ENCODE measurements around the gene INPP5K.
A peak's percentile ranks its signal among the peaks of the same experiment; 100 is the strongest.

INPP5K gene

DNA sequence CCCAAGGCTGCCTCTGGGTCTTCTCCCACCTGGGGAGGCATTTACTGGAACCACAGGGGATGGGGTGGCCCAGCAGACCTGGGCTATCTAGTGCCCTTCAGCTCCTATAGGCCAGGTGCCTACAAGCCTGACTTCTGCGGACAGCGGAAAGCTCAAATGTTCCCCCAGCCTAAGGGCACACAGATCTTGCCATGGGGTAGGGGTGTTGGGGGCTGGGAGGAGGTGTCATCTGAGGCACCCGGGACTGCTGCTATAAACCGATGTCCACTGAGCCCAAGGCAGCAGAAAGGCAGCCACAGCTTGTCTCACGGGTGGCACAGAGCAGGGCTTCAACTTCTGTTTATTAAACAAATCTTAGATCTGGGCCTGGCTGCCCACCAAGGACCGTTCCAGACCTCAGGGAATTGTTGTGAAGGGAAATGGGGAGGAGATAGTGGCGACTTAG lies 27.6 kb downstream of the INPP5K start:
- peak overlapping the region; percentile 74 for H3K9ac ChIP-seq (ENCODE audit: low read length)

DNA sequence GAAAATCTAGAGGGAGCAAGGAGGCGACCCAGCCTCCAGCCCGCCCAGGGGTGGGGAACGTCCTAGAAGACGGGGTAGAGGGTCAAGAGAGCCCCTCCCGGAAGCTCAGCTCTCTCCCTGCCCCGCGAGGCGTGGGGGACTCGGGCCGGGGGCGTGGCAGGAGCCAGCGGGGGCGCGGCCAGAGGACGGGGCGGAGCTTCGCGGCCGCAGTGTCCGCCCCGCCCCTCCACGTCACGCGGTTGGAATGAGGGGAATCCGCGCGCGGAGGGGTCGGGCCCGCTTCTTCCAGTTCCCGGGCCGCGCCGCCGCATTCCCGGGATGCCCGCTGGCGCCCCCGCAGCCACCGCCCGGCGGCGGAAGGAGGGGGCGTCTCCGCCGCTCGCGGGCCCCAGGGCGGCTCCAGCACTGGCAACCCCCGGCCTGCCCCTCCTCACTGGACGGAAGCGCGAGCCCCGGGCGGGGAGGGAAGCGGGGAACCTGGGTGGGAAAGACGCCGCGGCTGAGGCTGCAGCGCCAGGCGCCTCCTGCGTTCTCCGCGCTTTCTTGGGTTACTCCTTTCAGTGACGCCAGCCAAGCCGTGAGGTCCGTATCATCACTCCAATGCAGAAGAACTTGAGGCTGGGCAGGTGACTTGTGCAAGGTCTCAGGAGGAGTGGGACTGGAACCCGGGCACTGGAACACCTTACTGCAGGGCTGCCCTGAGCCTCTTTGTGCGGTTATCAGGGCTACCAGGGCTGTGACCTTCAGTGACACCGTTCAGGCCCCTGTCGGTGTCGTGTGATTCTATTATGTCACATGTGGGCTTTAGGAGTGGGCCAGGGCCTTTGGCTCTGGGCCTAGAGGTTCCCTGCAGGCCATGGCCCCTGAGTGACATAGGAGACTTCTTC lies 28.2 kb downstream of the INPP5K start:
- peak overlapping the region; percentile 94 for H3K27ac ChIP-seq (ENCODE audit: low read depth, low read length)
- H3K4me1 ChIP-seq (ENCODE audit: insufficient read depth, low read length): peaks cover 51% of the 10 kb centered on the region
- H3K36me3 ChIP-seq (ENCODE audit: insufficient read depth, low read length): peaks cover 5% of the 10 kb centered on the region
- H3K27me3 ChIP-seq (ENCODE audit: control insufficient read depth in 1 of 2, insufficient read depth in 2 of 2, low read length in 2 of 2): no peaks in the 10 kb centered on the region
- peak overlapping the region; percentile 38 to 77 for H3K4me3 ChIP-seq (ENCODE audit: low read depth in 1 of 2, low read length in 2 of 2)
- no peaks in the 10 kb centered on the region for H3K9me3 ChIP-seq (ENCODE audit: low read length)
- peak overlapping the region; percentile 74 for H3K9ac ChIP-seq (ENCODE audit: low read length)

More for the DNA sequence above, 27.6 kb downstream of the INPP5K start:
- Histone ChIP-seq H3K4me1 (ENCODE audit: insufficient read depth, low read length) (peaks cover 56% of the 10 kb centered on the region), H3K9me3 (ENCODE audit: low read length) (no peaks in the 10 kb centered on the region), H3K27me3 (ENCODE audit: control insufficient read depth in 1 of 2, insufficient read depth in 2 of 2, low read length in 2 of 2) (no peaks in the 10 kb centered on the region), H3K4me3 (ENCODE audit: low read depth in 1 of 2, low read length in 2 of 2) (peak overlapping the region; percentile 38 to 77), H3K36me3 (ENCODE audit: insufficient read depth, low read length) (no peaks in the 10 kb centered on the region), H3K27ac (ENCODE audit: low read depth, low read length) (peak overlapping the region; percentile 94)

DNA sequence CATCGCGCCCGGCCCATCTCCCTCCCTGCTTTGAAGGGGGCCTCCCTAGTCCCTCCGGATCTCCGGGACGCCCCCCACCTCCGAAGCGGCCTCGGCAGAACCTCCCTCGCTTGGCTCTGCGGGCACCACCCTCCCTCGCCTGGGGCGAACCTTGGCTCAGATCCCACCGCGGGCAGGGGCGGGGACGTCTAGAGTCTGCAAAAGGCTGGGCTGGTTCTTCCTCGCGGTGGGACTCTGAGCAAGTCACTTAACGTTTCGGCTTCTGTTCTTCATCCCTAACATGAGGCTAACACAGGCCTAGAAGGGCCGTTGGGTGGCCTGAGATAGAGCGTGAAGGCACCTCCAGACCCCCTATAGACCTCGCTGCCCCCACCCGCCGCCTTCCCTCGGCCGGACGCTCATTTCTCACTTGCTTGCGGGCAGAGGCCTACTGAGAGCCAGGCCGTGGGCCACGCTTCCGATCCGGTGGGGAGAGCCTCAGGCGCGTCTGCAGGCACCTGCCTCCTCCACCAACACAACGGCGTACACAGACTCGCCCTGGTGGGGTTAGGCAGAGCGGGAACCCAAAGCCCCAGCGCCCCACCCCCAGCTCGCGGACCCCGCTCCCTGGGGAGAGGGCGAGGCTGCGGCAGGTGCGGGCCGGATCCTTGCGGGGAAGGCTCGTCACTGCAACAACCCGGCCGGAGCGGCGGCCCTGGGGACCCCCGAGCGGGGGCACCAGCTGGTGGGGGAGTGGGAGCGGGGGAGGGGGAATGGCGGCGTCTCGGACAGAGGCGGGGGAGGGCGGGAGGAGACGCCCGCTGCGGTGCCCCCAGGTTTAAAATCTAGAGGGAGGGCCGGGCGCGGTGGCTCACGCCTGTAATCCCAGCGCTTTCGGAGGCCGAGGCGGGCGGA lies 29.4 kb downstream of the INPP5K start:
- peak overlapping the region; percentile 9 for H3K9ac ChIP-seq (ENCODE audit: low read length)
- H3K4me1 ChIP-seq (ENCODE audit: insufficient read depth, low read length): peaks cover 48% of the 10 kb centered on the region
- H3K36me3 ChIP-seq (ENCODE audit: insufficient read depth, low read length): peaks cover 12% of the 10 kb centered on the region
- no peaks in the 10 kb centered on the region for H3K27me3 ChIP-seq (ENCODE audit: control insufficient read depth in 1 of 2, insufficient read depth in 2 of 2, low read length in 2 of 2)
- no peaks in the 10 kb centered on the region for H3K9me3 ChIP-seq (ENCODE audit: low read length)
- peak overlapping the region; percentile 94 for H3K27ac ChIP-seq (ENCODE audit: low read depth, low read length)
- peak overlapping the region in 1 of 2 donors; percentile 37 for H3K4me3 ChIP-seq (ENCODE audit: low read depth in 1 of 2, low read length in 2 of 2)

DNA sequence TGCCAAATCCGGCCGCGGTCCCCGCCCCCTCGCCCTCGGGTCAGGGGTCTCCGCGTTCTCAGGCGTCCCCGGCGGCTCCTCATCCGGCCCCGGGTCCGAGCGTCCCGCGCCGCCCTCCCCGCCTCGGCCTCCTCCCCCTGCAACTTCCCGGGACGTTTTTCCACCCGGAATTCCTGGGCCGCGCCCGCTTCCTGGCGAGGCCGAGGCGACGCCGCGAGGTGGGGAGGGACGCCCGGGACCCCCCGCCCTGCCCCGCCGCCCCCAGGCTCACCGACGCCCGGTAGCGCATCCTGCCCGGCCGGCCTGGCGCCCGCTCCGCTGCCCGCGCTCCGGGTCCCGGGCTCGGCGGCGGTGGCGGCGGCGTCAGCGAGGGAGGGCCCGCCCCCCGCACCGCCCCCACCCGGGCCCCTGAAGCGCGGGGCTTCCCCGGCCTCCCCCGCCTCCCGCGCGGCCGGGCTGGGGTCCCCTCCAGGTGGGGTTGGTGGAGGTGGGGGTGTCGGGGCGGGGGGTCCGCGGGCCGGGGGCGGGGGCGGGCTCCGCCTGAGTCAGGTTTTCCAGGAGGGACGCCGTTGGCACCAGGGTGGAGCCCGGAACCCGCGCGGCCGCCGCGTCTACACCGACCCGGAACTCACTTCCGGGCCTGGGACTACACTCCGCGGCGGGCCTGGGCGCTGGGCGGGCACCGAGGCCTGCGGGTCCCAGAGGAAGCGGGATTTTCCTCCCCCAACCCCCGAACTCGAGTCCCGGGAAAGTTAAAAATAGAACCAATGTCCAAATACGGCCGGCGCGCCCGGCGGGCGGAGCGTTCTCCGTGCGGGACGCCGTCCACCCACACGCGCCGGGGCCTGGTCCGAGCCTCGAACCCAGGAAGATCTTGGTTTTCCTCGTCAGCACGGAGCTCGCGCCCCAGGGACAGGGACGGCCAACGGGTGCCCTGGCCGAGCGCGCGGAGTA lies 30.7 kb downstream of the INPP5K start:
- peaks cover 50% of the 10 kb centered on the region for H3K4me1 ChIP-seq (ENCODE audit: insufficient read depth, low read length)
- H3K27ac ChIP-seq (ENCODE audit: low read depth, low read length): peak overlapping the region; percentile 94

DNA sequence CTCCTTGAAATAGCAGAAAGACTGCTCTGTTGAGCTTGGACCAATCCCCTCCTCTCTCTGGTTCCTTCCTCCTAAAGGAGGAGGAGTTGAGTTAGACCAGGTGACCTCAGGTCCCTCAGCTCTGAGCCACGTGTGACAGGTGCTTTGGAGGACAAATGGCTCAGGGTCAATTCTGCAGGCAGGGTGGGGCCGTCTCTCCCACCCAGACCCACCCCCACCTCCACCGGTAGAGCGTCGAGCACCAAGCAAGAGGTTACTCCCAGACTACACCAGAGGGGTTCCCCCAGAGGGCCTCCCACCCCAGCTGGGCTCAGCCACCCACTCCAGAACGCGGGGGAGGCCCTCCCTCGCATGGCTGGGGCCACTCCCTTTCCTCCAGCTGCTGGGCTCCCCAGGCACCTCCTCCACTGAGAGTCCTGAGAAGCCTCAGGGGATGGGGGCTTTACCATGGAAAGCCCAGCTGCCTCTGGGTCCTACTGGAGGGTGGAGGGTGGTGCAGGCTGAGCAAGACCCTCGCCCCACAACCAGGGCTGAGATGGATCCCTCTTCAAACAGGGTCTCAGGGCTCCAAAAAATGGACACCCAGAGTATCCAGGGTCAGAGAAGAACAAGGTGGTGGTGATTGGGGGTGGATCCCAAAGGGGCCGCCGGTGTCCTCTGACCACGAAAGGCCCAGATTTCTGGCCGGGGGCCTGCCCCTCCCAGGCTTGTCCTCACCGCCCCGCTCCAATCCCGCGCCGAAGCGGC lies 31.6 kb downstream of the INPP5K start:
- Histone ChIP-seq H3K36me3 (ENCODE audit: insufficient read depth, low read length) (peaks cover 28% of the 10 kb centered on the region), H3K27me3 (ENCODE audit: control insufficient read depth in 1 of 2, insufficient read depth in 2 of 2, low read length in 2 of 2) (no peaks in the 10 kb centered on the region), H3K27ac (ENCODE audit: low read depth, low read length) (peak overlapping the region; percentile 93), H3K4me1 (ENCODE audit: insufficient read depth, low read length) (peaks cover 44% of the 10 kb centered on the region), H3K9me3 (ENCODE audit: low read length) (no peaks in the 10 kb centered on the region), H3K4me3 (ENCODE audit: low read depth in 1 of 2, low read length in 2 of 2) (peak overlapping the region; percentile 83 to 93), H3K9ac (ENCODE audit: low read length) (peak overlapping the region; percentile 65)

More for the DNA sequence above, 30.7 kb downstream of the INPP5K start:
- Histone ChIP-seq H3K9ac (ENCODE audit: low read length) (peak overlapping the region; percentile 65), H3K27me3 (ENCODE audit: control insufficient read depth in 1 of 2, insufficient read depth in 2 of 2, low read length in 2 of 2) (no peaks in the 10 kb centered on the region), H3K4me3 (ENCODE audit: low read depth in 1 of 2, low read length in 2 of 2) (peak overlapping the region; percentile 83 to 93), H3K36me3 (ENCODE audit: insufficient read depth, low read length) (peaks cover 22% of the 10 kb centered on the region), H3K9me3 (ENCODE audit: low read length) (no peaks in the 10 kb centered on the region)

DNA sequence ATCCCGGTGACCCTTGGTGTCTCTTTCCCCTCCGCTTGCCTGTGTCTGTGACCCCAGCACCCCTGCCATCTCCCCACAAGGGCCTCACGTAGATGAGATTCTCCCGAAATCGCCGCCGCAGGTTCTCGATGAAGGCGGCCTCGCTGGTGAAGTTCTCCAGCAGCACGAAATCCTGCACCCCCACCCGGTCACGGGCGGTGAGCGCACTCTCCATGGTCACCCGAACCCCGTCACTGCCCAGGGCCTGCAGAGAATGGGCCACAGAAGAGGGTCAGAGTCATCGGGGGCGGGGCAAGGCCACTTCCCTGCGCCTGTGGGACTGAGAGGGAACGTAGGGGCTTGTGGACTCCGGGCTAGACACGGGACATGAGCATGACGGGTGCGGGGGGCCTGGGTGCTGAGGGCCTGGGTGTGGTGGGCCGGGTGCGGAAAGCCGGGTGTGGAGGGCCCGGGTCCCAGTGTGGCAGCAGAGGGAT lies 32.3 kb downstream of the INPP5K start:
- no peak overlapping the region for H3K9ac ChIP-seq (ENCODE audit: low read length)
- peaks cover 37% of the 10 kb centered on the region for H3K4me1 ChIP-seq (ENCODE audit: insufficient read depth, low read length)
- peak overlapping the region; percentile 86 for H3K27ac ChIP-seq (ENCODE audit: low read depth, low read length)
- no peaks in the 10 kb centered on the region for H3K9me3 ChIP-seq (ENCODE audit: low read length)
- no peaks in the 10 kb centered on the region for H3K27me3 ChIP-seq (ENCODE audit: control insufficient read depth in 1 of 2, insufficient read depth in 2 of 2, low read length in 2 of 2)
- H3K36me3 ChIP-seq (ENCODE audit: insufficient read depth, low read length): peaks cover 32% of the 10 kb centered on the region
- H3K4me3 ChIP-seq (ENCODE audit: low read depth in 1 of 2, low read length in 2 of 2): peak overlapping the region in 1 of 2 donors; percentile 23

DNA sequence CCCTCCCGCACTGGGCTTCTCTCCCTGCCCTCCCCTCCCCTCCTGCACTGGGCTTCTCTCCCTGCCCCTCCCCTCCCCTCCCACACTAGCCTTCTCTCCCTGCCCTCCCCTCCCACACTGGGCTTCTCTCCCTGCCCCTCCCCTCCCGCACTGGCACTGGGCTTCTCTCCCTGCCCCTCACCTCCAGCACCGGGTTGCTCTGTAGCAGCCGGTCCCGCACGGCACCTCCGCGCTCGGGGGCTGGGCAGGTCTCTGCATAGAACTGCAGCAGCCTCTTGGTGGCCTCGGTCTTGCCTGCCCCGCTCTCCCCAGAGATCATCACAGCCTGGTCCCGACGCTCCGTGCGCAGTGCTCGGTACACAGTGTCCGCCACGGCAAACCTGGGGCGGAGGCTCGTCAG lies 33.7 kb downstream of the INPP5K start:
- Histone ChIP-seq H3K4me3 (ENCODE audit: low read depth in 1 of 2, low read length in 2 of 2) (no peak overlapping the region), H3K36me3 (ENCODE audit: insufficient read depth, low read length) (peaks cover 45% of the 10 kb centered on the region), H3K4me1 (ENCODE audit: insufficient read depth, low read length) (peaks cover 28% of the 10 kb centered on the region), H3K27ac (ENCODE audit: low read depth, low read length) (peak overlapping the region; percentile 52), H3K9ac (ENCODE audit: low read length) (no peak overlapping the region), H3K27me3 (ENCODE audit: control insufficient read depth in 1 of 2, insufficient read depth in 2 of 2, low read length in 2 of 2) (no peaks in the 10 kb centered on the region), H3K9me3 (ENCODE audit: low read length) (no peaks in the 10 kb centered on the region)

DNA sequence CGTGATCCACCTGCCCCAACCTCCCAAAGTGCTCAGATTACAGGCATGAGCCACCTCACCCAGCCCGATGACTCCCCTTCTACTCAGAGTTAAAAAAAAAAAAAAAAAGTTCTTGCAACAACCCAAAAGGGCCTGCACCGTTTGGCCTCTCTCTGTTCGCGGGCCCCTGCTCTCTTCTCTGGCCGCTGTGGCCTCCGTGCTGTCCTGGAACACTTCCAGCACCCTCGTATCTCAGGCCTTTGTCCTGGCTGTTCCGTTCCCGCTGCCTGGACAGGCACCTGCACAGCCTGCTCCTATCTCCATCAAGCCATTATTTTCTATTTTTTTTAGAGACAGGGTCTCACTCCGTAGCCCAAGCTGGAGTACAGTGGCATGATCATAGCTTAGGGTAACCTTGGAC lies 34.7 kb downstream of the INPP5K start:
- Histone ChIP-seq H3K27ac (ENCODE audit: low read depth, low read length) (no peak overlapping the region), H3K9me3 (ENCODE audit: low read length) (no peaks in the 10 kb centered on the region), H3K4me3 (ENCODE audit: low read depth in 1 of 2, low read length in 2 of 2) (no peak overlapping the region), H3K36me3 (ENCODE audit: insufficient read depth, low read length) (peaks cover 51% of the 10 kb centered on the region), H3K27me3 (ENCODE audit: control insufficient read depth in 1 of 2, insufficient read depth in 2 of 2, low read length in 2 of 2) (no peaks in the 10 kb centered on the region), H3K4me1 (ENCODE audit: insufficient read depth, low read length) (peaks cover 28% of the 10 kb centered on the region), H3K9ac (ENCODE audit: low read length) (no peak overlapping the region)

DNA sequence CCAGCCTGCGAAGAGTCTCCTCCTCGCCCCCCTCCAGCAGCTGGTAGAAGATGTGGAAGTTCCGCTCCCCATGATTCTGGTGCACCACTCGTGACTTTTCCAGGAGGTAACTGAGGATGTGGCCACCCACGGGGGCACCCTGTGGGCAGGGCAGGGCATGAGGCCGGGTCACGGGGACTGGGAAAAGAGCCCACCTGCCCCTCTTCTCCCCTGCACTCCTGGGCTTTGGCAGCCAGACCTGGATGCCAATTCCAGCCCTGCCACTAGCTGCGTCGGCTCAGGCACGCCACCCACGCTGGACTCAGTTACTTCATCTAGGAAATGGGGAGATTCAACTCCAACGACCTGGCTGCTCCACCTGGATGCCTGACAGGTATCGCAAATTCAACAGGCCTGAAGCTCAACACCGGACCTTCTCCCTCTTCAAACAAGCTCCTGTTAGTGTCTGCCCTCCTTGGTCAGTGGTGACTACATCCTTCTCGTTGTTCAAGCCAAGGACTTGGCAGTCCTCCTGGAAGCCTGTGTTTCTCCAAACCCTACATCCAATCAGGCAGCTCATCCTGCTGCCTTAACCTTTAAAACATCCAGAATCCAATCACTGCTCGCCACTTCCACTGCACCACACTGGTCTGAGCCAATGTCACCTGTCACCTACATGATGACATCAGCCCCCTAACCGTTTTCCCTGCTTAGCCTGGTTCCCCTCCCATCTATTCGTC lies 35.5 kb downstream of the INPP5K start:
- Histone ChIP-seq H3K4me1 (ENCODE audit: insufficient read depth, low read length) (peaks cover 24% of the 10 kb centered on the region), H3K9me3 (ENCODE audit: low read length) (no peaks in the 10 kb centered on the region), H3K27me3 (ENCODE audit: control insufficient read depth in 1 of 2, insufficient read depth in 2 of 2, low read length in 2 of 2) (no peaks in the 10 kb centered on the region), H3K27ac (ENCODE audit: low read depth, low read length) (no peak overlapping the region), H3K36me3 (ENCODE audit: insufficient read depth, low read length) (peaks cover 60% of the 10 kb centered on the region), H3K9ac (ENCODE audit: low read length) (no peak overlapping the region), H3K4me3 (ENCODE audit: low read depth in 1 of 2, low read length in 2 of 2) (no peak overlapping the region)
